Activated T-cell treated with anti-CD3 and anti-CD28 coated beads, Interleukin-2, amount 50 U/mL, for 24 hours (primary cell): ENCODE measurements around the gene ROBO3.

Source experiments
- DNase-seq: peaks from one replicate; pipeline ENCODE4 v3.0.0-alpha.2; 2020
- H3K27ac Mint-ChIP-seq: 2 replicates; pipeline ENCODE4 v1.8.0; 2020; ENCODE audit warnings: mild to moderate bottlenecking, mixed read lengths
- H3K27me3 Mint-ChIP-seq: 2 replicates; pipeline ENCODE4 v1.8.0; 2020; ENCODE audit warnings: mixed read lengths
- H3K36me3 Mint-ChIP-seq: 2 replicates; pipeline ENCODE4 v1.8.0; 2020; ENCODE audit warnings: low read depth, mixed read lengths
- H3K4me1 Mint-ChIP-seq: 2 replicates; pipeline ENCODE4 v1.8.0; 2020; ENCODE audit warnings: low read depth, mixed read lengths
- H3K4me3 Mint-ChIP-seq: 2 replicates; pipeline ENCODE4 v1.8.0; 2020; ENCODE audit warnings: mild to moderate bottlenecking, moderate library complexity, mixed read lengths
- H3K9me3 Mint-ChIP-seq: 2 replicates; pipeline ENCODE4 v1.8.0; 2020; ENCODE audit warnings: mixed read lengths

ROBO3 gene

DNA sequence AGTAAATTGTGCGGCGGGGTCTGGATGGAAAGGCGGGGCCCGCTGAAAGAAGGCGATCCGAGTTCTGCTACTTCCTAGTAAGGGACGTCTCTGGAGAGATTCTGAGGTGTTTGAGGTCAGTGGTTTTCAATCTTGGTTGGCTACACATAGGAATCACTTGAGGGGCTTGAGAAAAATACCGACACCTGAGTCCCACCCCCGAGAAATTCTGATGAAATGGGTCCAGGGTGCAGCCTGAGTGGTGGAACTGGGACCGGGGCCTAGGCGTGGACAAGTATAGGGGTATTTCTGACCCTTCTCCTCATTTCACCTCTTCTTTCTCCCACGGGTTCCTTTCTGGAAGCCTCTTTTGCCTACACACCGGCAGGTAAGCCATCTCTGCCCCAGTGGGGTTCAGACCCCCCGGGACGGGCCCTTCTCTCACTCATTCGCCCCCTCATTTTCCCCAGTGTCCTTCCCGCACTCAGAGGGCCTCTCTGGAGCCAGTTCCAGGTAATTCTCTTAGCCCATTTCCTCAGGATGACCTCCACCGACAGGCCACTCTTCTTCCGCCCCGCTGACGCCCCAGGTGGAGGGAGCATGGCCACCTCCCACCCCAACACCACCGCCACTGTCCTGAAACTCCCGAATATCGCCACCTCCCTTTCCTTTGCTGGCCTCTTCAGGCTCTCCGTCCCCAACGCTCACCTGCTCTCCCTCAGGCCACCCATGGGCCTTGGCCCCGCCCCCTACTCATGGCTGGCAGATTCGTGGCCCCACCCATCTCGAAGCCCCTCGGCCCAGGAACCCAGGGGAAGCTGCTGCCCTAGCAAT is 11.8 kb downstream of the ROBO3 start:
- H3K9me3 Mint-ChIP-seq = no peaks in the 10 kb centered on the region
- no peaks in the 10 kb centered on the region for H3K36me3 Mint-ChIP-seq
- no peak for DNase-seq
- H3K27ac Mint-ChIP-seq = peak overlapping the region; percentile 84
- H3K4me3 Mint-ChIP-seq = peak overlapping the region; percentile 77
- H3K4me1 Mint-ChIP-seq = peaks cover 25% of the 10 kb centered on the region
- H3K27me3 Mint-ChIP-seq = peaks cover 38% of the 10 kb centered on the region

DNA sequence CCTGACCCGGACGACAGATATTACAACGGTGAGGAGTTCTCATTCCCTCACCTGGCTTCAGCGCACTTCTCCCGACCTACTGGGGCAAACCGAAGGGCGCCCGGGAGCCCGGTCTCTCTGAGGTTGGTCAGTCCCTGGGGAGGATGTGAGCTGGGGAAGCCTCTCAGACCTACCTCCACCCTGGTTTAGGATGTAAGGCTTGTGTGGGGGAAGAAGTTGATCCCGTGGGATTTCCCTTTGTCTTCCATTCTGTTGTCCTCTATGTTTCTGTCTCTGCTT is 12.3 kb downstream of the ROBO3 start:
- no peak for DNase-seq
- Mint-ChIP-seq H3K9me3 (no peaks in the 10 kb centered on the region), H3K27me3 (peaks cover 33% of the 10 kb centered on the region), H3K36me3 (no peaks in the 10 kb centered on the region), H3K4me3 (peak overlapping the region; percentile 77), H3K4me1 (peaks cover 25% of the 10 kb centered on the region), H3K27ac (peak overlapping the region; percentile 40)

DNA sequence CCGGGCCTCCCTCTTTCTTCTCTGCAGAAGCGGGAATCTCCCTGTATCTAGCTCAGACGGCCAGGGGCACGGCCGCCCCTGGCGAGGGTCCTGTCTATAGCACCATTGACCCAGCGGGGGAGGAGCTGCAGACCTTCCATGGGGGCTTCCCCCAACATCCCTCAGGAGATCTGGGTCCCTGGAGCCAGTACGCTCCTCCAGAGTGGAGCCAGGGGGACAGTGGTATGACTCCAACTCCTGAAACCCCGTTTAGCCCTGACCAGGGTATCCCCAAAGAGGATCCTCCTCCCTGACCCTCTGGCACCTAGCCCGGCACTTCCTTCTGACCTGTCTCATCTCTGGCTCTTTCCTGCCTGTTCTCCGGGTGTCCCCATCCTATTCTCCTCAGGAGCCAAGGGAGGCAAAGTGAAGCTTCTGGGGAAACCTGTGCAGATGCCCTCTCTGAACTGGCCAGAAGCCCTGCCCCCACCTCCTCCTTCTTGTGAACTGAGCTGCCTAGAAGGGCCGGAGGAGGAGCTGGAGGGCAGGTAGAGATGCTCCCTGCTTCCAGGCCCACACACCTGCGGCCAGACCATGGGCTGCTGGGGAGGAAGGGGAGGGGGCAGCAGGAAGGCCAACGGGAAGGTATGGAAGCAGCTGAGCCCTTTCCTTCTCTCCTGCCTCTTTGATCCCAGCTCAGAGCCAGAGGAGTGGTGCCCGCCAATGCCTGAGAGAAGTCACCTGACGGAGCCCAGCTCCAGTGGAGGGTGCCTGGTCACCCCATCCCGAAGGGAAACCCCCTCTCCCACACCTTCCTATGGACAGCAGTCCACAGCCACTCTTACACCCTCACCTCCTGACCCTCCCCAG is 12.9 kb downstream of the ROBO3 start:
- no peak for DNase-seq
- peak overlapping the region; percentile 77 for H3K4me3 Mint-ChIP-seq
- H3K27ac Mint-ChIP-seq = peak overlapping the region; percentile 40
- peaks cover 25% of the 10 kb centered on the region for H3K4me1 Mint-ChIP-seq
- H3K36me3 Mint-ChIP-seq = no peaks in the 10 kb centered on the region
- peaks cover 27% of the 10 kb centered on the region for H3K27me3 Mint-ChIP-seq
- H3K9me3 Mint-ChIP-seq = no peaks in the 10 kb centered on the region

DNA sequence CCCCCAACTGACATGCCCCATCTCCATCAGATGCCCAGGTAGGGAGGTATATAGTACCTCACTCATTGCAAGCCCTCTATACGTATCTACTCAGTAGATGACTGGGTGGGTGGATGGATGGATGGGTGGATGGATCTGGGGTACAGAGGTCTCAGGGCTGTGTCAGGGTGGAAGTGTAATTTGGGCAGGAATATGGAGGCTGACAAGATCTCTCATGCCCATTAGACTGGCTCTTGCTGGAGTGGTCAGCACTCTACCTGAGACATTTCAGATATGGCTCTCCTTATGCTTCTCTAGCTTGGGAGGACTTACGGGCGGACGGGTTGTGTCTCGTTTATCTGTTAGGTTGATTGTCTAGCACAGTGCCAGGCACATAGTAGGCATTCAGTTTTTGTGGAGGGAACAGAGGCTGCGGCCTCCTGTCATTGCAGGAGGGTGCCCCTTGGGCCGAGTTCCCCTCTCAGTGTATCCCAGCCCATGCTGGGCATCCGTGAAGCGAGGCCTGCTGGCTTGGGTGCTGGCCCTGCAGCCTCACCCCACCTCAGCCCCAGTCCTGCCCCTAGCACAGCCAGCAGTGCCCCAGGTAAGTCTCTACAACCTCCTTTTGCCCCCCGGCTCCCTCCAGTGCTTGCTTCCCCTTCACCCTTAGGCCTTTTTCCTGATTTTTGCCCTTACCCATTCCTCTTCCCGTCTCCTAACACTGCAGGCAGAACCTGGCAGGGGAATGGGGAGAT is 13.7 kb downstream of the ROBO3 start:
- peaks cover 25% of the 10 kb centered on the region for H3K4me1 Mint-ChIP-seq
- H3K4me3 Mint-ChIP-seq = no peak overlapping the region
- no peak overlapping the region for H3K27ac Mint-ChIP-seq
- peaks cover 19% of the 10 kb centered on the region for H3K27me3 Mint-ChIP-seq
- no peaks in the 10 kb centered on the region for H3K9me3 Mint-ChIP-seq
- H3K36me3 Mint-ChIP-seq = no peaks in the 10 kb centered on the region
- DNase-seq = no peak

DNA sequence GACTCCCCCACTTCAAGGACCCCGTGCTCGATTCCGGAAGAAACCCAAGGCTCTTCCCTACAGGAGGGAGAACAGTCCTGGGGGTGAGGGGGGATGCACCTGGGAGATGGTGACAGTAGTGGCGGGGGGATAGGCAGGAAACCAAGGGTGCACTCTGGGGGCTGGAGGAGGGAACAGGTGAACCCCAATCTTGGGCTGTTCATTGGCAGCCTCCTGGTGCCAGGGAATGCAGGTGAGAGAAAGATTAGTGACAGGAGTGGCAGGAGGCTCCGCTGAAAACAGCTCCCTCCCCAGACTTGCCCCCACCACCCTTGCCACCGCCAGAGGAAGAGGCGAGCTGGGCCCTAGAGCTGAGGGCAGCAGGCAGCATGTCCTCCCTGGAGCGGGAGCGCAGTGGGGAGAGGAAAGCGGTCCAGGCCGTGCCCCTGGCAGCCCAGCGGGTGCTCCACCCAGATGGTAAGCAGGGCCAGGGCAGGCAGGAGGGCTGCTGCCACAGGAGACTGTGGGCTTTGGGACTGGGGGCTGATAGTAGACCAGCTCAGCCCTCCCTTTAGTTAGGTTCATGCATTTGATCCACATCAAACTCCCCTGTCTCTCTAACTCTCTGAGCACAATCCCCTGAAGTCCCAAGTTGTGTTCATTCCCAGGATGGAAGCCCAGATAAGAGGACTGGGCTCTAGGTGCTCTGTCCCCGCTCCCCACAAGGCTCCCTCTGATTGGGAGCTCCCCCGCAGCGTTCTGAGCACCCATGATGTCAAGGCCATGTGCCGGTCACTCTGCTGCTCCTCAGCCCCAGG is 14.5 kb downstream of the ROBO3 start:
- peaks cover 25% of the 10 kb centered on the region for H3K4me1 Mint-ChIP-seq
- no peaks in the 10 kb centered on the region for H3K9me3 Mint-ChIP-seq
- no peaks in the 10 kb centered on the region for H3K36me3 Mint-ChIP-seq
- no peak overlapping the region for H3K4me3 Mint-ChIP-seq
- no peak overlapping the region for H3K27ac Mint-ChIP-seq
- H3K27me3 Mint-ChIP-seq = peaks cover 11% of the 10 kb centered on the region
- no peak for DNase-seq

DNA sequence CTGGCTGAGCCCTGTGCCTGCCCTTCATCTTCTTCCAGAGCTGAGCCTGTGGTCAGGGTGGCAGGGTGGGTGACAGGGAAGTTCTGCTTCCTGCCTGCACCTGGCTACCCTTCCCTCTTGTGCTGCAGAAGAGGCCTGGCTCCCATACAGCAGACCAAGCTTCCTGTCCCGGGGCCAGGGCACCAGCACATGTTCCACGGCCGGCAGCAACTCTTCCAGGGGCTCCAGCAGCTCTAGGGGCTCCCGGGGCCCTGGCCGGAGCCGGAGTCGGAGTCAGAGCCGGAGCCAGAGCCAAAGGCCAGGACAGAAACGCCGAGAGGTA is 15.0 kb downstream of the ROBO3 start:
- Mint-ChIP-seq H3K27ac (no peak overlapping the region), H3K4me1 (peaks cover 25% of the 10 kb centered on the region), H3K9me3 (no peaks in the 10 kb centered on the region), H3K36me3 (no peaks in the 10 kb centered on the region), H3K27me3 (peaks cover 10% of the 10 kb centered on the region), H3K4me3 (no peak overlapping the region)
- DNase-seq = no peak

DNA sequence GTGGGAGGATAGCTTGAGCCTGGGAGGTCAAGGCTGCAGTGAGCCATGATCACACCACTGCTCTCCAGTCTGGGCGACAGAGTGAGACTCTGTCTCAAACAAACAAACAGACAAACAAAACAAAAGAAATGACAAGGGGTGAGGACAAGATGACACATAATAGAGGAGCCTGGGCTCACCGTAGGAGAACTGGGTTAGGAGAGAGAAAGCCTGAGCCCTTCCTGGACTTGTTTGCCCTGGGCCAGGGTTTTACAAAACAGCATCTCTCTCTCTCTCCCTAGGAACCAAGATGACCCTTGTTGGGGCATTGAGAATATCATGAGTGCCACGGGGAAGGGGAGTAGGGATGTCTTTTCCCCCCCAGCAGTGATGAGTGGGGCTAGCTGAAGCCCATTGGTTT is 15.7 kb downstream of the ROBO3 start:
- Mint-ChIP-seq H3K27ac (no peak overlapping the region), H3K36me3 (no peaks in the 10 kb centered on the region), H3K9me3 (no peaks in the 10 kb centered on the region), H3K27me3 (peaks cover 7% of the 10 kb centered on the region), H3K4me3 (no peak overlapping the region), H3K4me1 (peaks cover 19% of the 10 kb centered on the region)
- DNase-seq = no peak

DNA sequence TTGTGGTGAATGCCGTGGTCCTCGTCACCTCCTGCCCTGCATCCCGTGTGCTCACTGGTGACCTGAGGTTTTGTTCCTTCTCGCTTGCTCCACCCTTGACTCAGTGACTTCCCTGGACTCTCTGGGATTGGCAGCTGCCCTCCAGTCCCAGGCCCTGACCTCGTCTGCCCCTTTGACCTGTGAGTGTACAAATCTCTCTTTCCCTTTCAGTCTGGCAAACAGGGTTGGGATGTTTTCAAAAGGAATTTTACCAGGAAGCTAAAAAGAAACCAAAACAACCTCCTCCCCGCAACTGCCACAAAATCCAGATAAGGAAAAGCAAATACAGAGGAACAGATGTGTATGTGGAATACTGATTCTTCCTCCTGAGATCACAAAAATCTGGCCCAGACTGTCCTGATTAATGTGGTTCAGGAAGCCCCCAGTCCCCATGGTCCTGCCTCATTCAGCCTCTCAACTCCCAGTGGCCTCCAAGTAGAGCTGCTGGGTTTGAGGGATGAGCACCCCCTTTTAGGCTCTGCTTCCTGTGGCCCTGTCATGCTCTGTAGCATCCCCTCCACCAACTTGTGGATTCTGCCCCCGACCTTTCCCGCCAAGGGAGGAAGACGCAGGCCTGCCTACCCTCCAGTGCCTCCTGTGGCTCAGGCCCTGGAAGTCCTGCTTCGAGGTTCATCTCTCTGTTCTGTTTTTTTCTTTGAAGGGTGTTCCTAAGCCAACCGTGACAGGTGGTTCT is 17.3 kb downstream of the ROBO3 start:
- no peaks in the 10 kb centered on the region for H3K36me3 Mint-ChIP-seq

DNA sequence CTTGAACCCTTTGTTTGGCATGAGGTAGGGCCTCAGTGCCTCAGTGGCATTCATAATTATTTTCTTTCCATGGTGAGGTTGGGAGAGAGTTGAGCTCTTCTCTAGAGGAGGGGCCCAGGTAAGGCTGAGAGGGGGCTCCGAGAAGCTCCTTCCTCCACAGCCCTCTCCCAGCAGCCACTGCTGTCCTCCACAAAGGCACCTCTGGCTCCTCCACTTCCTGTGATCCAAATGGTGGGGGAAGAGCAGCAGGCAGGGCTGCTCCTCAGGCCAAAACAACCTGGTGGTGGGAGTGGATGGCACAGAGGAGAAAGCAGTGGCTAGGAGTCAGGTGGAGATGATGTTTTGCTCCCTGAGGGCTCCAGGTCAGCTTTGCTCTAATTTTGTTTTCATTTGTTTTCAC is 19.1 kb downstream of the ROBO3 start:
- H3K36me3 Mint-ChIP-seq = no peaks in the 10 kb centered on the region
- H3K9me3 Mint-ChIP-seq = no peaks in the 10 kb centered on the region
- H3K27ac Mint-ChIP-seq = no peak overlapping the region
- H3K4me1 Mint-ChIP-seq = peaks cover 3% of the 10 kb centered on the region
- no peak for DNase-seq
- peaks cover 12% of the 10 kb centered on the region for H3K27me3 Mint-ChIP-seq
- no peak overlapping the region for H3K4me3 Mint-ChIP-seq

More for the DNA sequence above, 17.3 kb downstream of the ROBO3 start:
- peaks cover 6% of the 10 kb centered on the region for H3K4me1 Mint-ChIP-seq
- H3K27ac Mint-ChIP-seq = no peak overlapping the region
- no peak for DNase-seq
- no peaks in the 10 kb centered on the region for H3K9me3 Mint-ChIP-seq
- no peak overlapping the region for H3K4me3 Mint-ChIP-seq
- peaks cover 12% of the 10 kb centered on the region for H3K27me3 Mint-ChIP-seq

DNA sequence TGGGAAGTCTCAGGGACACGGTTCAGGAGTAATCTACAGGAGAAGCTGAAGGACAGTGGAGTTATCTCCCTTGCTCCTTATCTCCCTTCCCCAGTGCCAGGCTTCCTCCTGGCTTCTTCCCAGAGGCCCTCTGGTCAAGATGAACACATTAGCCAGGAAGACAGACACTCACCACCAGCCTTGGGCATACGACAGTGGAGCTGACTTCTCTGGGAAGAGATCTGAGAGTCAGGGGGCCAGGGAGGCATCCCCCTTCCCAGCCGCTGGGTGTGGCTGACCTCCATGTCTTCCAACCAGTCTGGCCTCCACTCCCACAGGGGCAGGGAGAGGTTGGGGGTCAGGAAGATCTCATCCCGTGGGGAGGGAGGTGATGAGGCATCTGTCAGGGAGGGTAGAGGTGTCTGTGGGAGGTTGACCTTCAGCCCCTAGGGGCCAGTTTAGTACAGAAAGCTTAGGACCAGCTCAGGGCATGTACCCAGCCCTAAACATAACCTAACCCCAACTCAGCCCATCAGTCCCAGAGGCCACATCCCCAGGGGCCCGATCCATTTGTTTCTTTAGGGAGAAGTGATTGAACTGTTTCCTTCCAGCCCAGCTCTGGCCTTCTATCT is 19.7 kb downstream of the ROBO3 start:
- peaks cover 12% of the 10 kb centered on the region for H3K27me3 Mint-ChIP-seq
- H3K36me3 Mint-ChIP-seq = no peaks in the 10 kb centered on the region
- peaks cover 2% of the 10 kb centered on the region for H3K4me1 Mint-ChIP-seq
- H3K9me3 Mint-ChIP-seq = no peaks in the 10 kb centered on the region
- DNase-seq = no peak
- H3K27ac Mint-ChIP-seq = no peak overlapping the region
- H3K4me3 Mint-ChIP-seq = no peak overlapping the region

DNA sequence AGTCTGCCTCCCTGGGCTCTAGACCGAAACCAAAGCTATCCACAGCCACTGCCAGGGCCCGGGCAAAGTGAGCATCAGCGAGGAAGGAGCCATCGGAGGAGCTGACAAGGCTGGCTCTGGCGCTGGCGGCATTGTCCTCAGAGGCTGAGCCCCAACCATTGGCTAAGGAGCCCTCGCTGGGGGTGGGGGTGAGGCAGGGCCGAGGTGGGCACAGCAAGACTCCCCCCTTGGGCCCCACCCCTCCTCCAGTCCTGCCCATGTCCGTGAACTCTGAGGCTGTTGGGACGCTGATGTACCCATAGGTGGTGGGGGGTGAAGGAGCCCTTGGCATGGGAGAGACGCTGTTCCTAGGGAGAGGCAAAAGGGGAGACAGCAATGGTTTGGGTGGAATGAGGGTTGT is 21.2 kb downstream of the ROBO3 start:
- no peaks in the 10 kb centered on the region for H3K9me3 Mint-ChIP-seq
- no peaks in the 10 kb centered on the region for H3K36me3 Mint-ChIP-seq

DNA sequence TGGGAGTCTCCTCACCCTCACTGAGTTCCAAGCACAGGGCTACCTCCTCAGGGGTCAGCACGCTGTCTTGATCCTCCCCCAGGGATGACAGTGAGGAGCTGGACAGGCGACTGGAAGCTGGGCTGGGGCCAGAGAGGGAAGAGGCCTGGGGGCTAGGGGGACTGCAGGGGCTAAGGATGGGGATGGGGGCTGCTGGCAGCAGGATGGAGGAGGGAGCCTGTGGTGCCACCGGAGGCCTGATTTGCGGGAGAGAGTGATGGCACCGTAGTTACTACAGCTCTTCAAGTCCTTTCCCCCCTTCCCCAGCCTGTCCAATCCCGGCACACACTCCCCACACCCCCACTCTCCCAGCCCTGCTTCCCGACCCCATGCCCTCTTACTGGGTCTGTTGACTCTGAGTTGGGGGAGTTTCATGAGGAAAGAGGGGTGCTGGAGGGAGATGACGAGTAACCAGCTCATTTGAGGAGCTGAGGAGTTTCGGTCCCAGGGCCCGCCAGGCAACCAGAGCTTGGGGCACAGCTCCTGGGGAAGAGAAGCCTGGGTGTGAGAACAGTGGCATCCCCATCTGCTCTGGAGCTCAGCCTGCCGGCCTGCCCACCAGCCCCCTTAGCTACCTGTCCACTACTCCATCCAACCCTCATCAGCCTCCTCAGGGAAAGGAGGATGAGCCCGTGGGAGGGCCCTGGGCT is 21.9 kb downstream of the ROBO3 start:
- no peak overlapping the region for H3K27ac Mint-ChIP-seq
- no peak for DNase-seq
- no peaks in the 10 kb centered on the region for H3K9me3 Mint-ChIP-seq
- H3K4me1 Mint-ChIP-seq = no peaks in the 10 kb centered on the region
- H3K27me3 Mint-ChIP-seq = peaks cover 12% of the 10 kb centered on the region
- no peak overlapping the region for H3K4me3 Mint-ChIP-seq
- H3K36me3 Mint-ChIP-seq = no peaks in the 10 kb centered on the region

More for the DNA sequence above, 21.2 kb downstream of the ROBO3 start:
- no peaks in the 10 kb centered on the region for H3K4me1 Mint-ChIP-seq
- peaks cover 12% of the 10 kb centered on the region for H3K27me3 Mint-ChIP-seq
- no peak overlapping the region for H3K27ac Mint-ChIP-seq
- H3K4me3 Mint-ChIP-seq = no peak overlapping the region
- DNase-seq = no peak

DNA sequence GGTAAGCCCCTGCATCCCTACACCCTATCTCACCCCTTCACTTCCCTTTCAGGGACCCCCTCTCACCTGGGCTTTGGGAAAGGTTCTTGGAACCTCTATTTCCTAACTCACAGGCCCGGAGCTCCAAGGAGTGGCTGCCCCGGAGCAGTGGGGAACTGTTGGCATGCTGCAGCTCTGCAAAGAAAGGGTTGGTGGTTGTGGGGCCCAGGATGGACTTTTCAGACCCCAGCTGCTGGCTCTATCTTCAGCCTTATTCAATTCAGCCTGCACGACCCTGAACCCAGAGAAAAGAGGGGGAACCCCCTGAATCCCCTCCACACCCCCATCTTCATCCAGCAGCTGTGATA is 22.4 kb downstream of the ROBO3 start:
- H3K36me3 Mint-ChIP-seq = no peaks in the 10 kb centered on the region
- no peak overlapping the region for H3K27ac Mint-ChIP-seq
- peaks cover 12% of the 10 kb centered on the region for H3K27me3 Mint-ChIP-seq
- no peaks in the 10 kb centered on the region for H3K4me1 Mint-ChIP-seq
- DNase-seq = no peak
- no peak overlapping the region for H3K4me3 Mint-ChIP-seq
- H3K9me3 Mint-ChIP-seq = no peaks in the 10 kb centered on the region
